Thoracic aorta (tissue), 2 donors: ENCODE measurements around the gene NR2C2AP. TPM values are rescaled to one million over a fixed set of nuclear protein-coding genes. Genes with fewer than 3 reads are reported as not detected.

ENCODE experiments used
- ATAC-seq: fragments of 150-250 bp; one replicate; pipeline ENCODE4 v1.8.0; 2017; ENCODE audit warnings: low read depth; ENCODE audit not compliant: insufficient number of reproducible peaks, low FRiP score
- DNase-seq: peaks from one replicate; pipeline ENCODE4 v3.0.0-alpha.2; 2020; ENCODE audit warnings: low spot score
- H3K27ac ChIP-seq, 2 donors: fragments of 200-600 bp; sonication (generic); 1 replicate in 1 of 2; 2 replicates in 1 of 2; pipeline ENCODE4 v1.5.1; 2016; ENCODE audit warnings: mild to moderate bottlenecking in 2 of 2, moderate library complexity in 2 of 2
- H3K27me3 ChIP-seq: fragments of 200-600 bp; sonication (generic); replicated peaks from 2 replicates; pipeline ENCODE4 v1.6.0; 2016; ENCODE audit warnings: mild to moderate bottlenecking; ENCODE audit not compliant: insufficient read depth
- H3K36me3 ChIP-seq: fragments of 200-600 bp; sonication (generic); one replicate; pipeline ENCODE4 v1.5.1; 2016
- H3K4me1 ChIP-seq, 2 donors: fragments of 200-600 bp; sonication (generic); 1 replicate in 1 of 2; 2 replicates in 1 of 2; pipeline versions ENCODE4 v1.5.1 to v1.6.0; 2016; ENCODE audit warnings: low read depth in 2 of 2, mild to moderate bottlenecking in 1 of 2; ENCODE audit not compliant: control insufficient read depth in 1 of 2
- H3K4me3 ChIP-seq: fragments of 200-600 bp; sonication (generic); 2 replicates; pipeline ENCODE4 v1.5.1; 2016; ENCODE audit warnings: mild to moderate bottlenecking
- H3K9me3 ChIP-seq: fragments of 200-600 bp; sonication (generic); 2 replicates; pipeline ENCODE4 v1.5.1; 2016
- total RNA-seq, 2 donors: library from RNA; depleted of rRNA; stranded (reverse); fragments of >200 nt; gene quantifications; one replicate each; pipeline versions ENCODE4 v1.1.0 to v1.2.3, GENCODE V29; 2016
- TF ChIP-seq, protein P1 (sequence below): fragments of 200-600 bp; sonication (generic); IDR thresholded peaks from one replicate; pipeline ENCODE4 v1.5.1; 2019; ENCODE audit warnings: antibody characterized with exemption

NR2C2AP gene
- total RNA-seq, 2 donors from 2014 or later, result 6.5 to 17.9 TPM

DNA sequence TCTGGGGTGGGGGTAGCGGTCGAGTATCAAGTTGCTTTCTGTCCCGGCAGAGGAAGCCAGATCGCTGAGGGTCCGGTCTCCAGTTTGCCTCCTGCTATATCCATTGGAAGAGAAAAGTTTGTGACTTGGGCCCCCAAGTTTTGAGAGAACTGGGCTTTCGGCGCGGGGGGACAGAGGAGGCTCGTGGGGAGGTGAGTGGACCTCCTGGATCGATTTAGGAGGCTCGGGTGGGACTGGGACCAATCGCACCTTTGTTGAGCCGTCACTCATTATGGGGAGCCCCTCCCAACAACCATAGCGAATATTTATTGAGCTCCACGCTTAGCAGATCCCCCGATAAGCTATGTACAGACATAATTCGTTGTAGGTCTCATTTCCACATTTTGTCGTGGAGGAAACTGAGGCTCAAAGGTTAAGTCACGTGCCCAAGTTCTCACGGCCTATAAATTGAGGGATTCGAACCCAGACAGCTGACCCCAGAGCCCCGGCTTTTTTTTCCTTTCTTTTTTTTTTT is 10.2 kb downstream of the NR2C2AP start:
- TF ChIP-seq, protein P1, sequence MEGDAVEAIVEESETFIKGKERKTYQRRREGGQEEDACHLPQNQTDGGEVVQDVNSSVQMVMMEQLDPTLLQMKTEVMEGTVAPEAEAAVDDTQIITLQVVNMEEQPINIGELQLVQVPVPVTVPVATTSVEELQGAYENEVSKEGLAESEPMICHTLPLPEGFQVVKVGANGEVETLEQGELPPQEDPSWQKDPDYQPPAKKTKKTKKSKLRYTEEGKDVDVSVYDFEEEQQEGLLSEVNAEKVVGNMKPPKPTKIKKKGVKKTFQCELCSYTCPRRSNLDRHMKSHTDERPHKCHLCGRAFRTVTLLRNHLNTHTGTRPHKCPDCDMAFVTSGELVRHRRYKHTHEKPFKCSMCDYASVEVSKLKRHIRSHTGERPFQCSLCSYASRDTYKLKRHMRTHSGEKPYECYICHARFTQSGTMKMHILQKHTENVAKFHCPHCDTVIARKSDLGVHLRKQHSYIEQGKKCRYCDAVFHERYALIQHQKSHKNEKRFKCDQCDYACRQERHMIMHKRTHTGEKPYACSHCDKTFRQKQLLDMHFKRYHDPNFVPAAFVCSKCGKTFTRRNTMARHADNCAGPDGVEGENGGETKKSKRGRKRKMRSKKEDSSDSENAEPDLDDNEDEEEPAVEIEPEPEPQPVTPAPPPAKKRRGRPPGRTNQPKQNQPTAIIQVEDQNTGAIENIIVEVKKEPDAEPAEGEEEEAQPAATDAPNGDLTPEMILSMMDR, result no peak
- peaks cover 9% of the 10 kb centered on the region for H3K36me3 ChIP-seq
- peak overlapping the region; percentile 86 for H3K4me3 ChIP-seq
- no peaks in the 10 kb centered on the region for H3K27me3 ChIP-seq
- ATAC-seq (no peak), DNase-seq (no peak)
- H3K27ac ChIP-seq, result peak overlapping the region; percentile 64 to 99
- peaks cover 18 to 45% of the 10 kb centered on the region in 2 donors for H3K4me1 ChIP-seq
- no peaks in the 10 kb centered on the region for H3K9me3 ChIP-seq

DNA sequence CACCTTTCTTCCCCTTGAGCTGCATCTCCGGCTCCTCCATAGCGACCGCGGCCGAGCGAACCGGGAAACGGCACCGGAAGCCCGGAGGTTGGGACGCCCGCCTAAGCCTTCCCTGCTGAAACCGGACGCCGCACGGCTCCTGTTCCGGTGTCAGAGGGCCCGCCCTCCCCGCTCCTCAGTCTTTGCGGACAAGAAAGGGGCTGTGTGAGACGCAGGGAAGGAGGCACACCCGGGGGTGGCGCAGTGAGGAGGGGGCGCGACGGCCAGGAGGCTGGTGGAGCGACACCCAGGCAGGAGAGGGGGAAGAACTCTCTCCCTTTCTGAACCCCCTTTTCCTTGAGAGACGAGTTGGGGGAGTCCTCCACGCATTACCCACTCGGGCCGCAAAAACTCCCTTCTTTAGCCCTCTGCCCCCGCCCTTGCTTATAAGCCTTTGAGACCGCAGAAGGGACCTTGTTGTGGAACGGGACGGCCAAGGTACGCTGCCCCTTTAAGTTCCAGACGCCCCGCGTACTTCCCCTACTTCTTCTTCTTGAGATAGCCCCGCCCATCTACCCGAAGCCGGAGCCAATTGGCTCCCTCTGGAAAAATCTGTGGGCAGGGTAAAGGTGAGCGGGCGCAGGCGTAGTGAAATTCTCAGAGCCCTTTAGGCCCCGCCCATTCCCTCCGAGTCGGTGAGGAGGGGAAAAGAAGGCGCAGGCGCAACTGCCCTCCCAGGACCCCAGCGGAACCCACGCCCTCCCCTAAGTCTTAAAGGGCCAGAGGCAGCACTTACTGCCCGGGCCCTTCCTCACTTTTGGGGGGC is 10.9 kb downstream of the NR2C2AP start, which contains the start of the genes BORCS8 and RFXANK:
Gene BORCS8 (minus strand): TSS at position 75 of the 805 bp plus-strand sequence. CDS start 35 bp downstream, at position 40.
Gene RFXANK (plus strand): TSS at position 181 of the 805 bp plus-strand sequence. CDS start 1,689 bp downstream, outside the sequence.
- no peaks in the 10 kb centered on the region for H3K27me3 ChIP-seq
- peak within 1 kb of the TSS; percentile 86 for H3K4me3 ChIP-seq
- H3K4me1 ChIP-seq, result peaks cover 18 to 45% of the 10 kb centered on the region in 2 donors
- peak; percentile 98 for DNase-seq
- peaks cover 5% of the 10 kb centered on the region for H3K36me3 ChIP-seq
- H3K9me3 ChIP-seq, result no peaks in the 10 kb centered on the region
- peak; percentile 98 for ATAC-seq
- H3K27ac ChIP-seq, result peak within 1 kb of the TSS; percentile 98 to 99
- TF ChIP-seq, protein P1, result no peak

DNA sequence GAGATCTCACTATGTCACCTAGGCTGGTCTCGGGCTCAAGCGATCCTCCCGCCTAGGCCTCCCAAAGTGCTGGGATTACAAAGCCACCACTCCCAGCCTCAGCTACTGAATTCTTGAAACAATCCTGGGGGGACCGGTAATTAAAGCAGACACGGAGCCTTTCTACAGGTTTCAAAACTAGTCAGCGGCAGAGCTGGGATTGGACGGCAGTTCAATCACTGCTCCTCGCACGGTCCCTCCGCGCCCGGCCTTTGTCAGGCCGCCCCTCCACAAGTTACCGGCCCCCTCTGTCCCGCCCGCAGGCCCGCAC is 11.5 kb downstream of the NR2C2AP start:
- peak overlapping the region; percentile 98 to 99 for H3K27ac ChIP-seq
- H3K4me1 ChIP-seq, result peaks cover 18 to 45% of the 10 kb centered on the region in 2 donors
- no peaks in the 10 kb centered on the region for H3K27me3 ChIP-seq
- DNase-seq (no peak), ATAC-seq (no peak)
- TF ChIP-seq, protein P1, result no peak
- peak overlapping the region; percentile 86 for H3K4me3 ChIP-seq
- H3K9me3 ChIP-seq, result no peaks in the 10 kb centered on the region
- peaks cover 3% of the 10 kb centered on the region for H3K36me3 ChIP-seq

DNA sequence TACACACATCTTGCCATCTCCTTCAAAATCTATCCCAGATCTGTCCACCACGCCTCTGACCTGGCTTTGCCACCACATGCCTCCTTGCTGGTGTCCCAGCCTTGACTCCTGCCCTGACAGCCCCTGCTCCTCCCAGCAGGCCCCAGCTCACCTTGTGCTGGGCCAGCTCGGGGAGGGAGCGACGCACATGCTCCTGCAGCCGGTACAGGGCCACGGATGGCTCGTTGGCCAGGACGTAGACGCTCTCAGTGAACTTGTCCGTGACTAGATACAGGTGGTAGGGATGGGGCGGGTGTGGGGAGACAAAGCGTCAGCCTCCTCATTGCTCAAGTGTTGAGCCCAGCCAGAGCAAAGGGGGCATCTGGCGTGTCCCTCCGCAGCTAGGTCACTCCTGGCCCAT is 16.5 kb downstream of the NR2C2AP start:
- Histone ChIP-seq H3K27me3 (no peaks in the 10 kb centered on the region), H3K9me3 (no peaks in the 10 kb centered on the region), H3K27ac (no peak overlapping the region), H3K36me3 (peaks cover 12% of the 10 kb centered on the region), H3K4me1 (peaks cover 9 to 23% of the 10 kb centered on the region in 2 donors), H3K4me3 (no peak overlapping the region)
- no peak for ATAC-seq
- no peak for DNase-seq
- TF ChIP-seq, protein P1, result no peak
